DND-41 (cell line): Measurements from ENCODE around the gene CHMP4B.

Experiments used
- ATAC-seq: fragments of 200-7000 bp; cut with Tn5 transposase; 3 replicates; pipeline ENCODE4 v1.9.1; 2021; ENCODE audit warnings: low read depth; ENCODE audit not compliant: insufficient read depth
- DNase-seq: peaks from one replicate; pipeline ENCODE4 v3.0.0-alpha.2; 2020
- H2AFZ ChIP-seq: 2 replicates; pipeline ENCODE4 v1.6.0; 2012; ENCODE audit warnings: low read depth, low read length
- H3K27ac ChIP-seq: 2 replicates; pipeline ENCODE4 v1.5.1; 2012; ENCODE audit warnings: low read length, inconsistent platforms
- H3K27me3 ChIP-seq: fragments of 200-600 bp; sonication (generic); 2 replicates; pipeline ENCODE4 v1.6.0; 2012; ENCODE audit warnings: low read length, mild to moderate bottlenecking, inconsistent platforms; ENCODE audit not compliant: insufficient read depth, poor library complexity
- H3K36me3 ChIP-seq: 2 replicates; pipeline ENCODE4 v1.5.1; 2012; ENCODE audit warnings: low read length, inconsistent platforms; ENCODE audit not compliant: insufficient read depth
- H3K4me1 ChIP-seq: 2 replicates; pipeline ENCODE4 v1.5.1; 2012; ENCODE audit warnings: mild to moderate bottlenecking, low read length; ENCODE audit not compliant: insufficient read depth
- H3K4me2 ChIP-seq: 2 replicates; pipeline ENCODE4 v1.6.0; 2012; ENCODE audit warnings: mild to moderate bottlenecking, moderate library complexity, low read length, inconsistent platforms; ENCODE audit not compliant: insufficient read depth
- H3K4me3 ChIP-seq, 2 experiments: fragments of 200-600 bp in 1 of 2; shearing (Covaris generic) in 1 of 2; 2 replicates each; pipeline ENCODE4 v1.5.1; 2012 to 2016; ENCODE audit warnings: inconsistent platforms in 2 of 2, low read length in 2 of 2, mild to moderate bottlenecking in 2 of 2, low read depth in 1 of 2, moderate library complexity in 1 of 2
- H3K79me2 ChIP-seq: 2 replicates; pipeline ENCODE4 v1.6.0; 2012; ENCODE audit warnings: low read length, inconsistent platforms; ENCODE audit not compliant: insufficient read depth
- H3K9ac ChIP-seq: 2 replicates; pipeline ENCODE4 v1.6.0; 2012; ENCODE audit warnings: low read depth, mild to moderate bottlenecking, inconsistent platforms, low read length, moderate library complexity
- H3K9me3 ChIP-seq: 2 replicates; pipeline ENCODE4 v1.5.1; 2012; ENCODE audit warnings: low read length, moderate library complexity, mild to moderate bottlenecking, inconsistent platforms; ENCODE audit not compliant: insufficient read depth, severe bottlenecking
- H4K20me1 ChIP-seq: 2 replicates; pipeline ENCODE4 v1.6.0; 2012; ENCODE audit warnings: low read length; ENCODE audit not compliant: insufficient read depth
- EZH2 ChIP-seq: IDR thresholded peaks from 3 replicates; pipeline ENCODE4 v1.6.1; 2012; ENCODE audit warnings: borderline replicate concordance, low read depth, mild to moderate bottlenecking, moderate library complexity, low read length, inconsistent platforms; ENCODE audit not compliant: severe bottlenecking
- TF ChIP-seq, protein P1 (sequence below): IDR thresholded peaks from 2 replicates; pipeline ENCODE4 v1.5.1; 2012; ENCODE audit warnings: borderline replicate concordance, low read length, moderate library complexity, mild to moderate bottlenecking; ENCODE audit not compliant: poor library complexity, severe bottlenecking; ENCODE audit errors: extremely low read depth

The CHMP4B gene

DNA sequence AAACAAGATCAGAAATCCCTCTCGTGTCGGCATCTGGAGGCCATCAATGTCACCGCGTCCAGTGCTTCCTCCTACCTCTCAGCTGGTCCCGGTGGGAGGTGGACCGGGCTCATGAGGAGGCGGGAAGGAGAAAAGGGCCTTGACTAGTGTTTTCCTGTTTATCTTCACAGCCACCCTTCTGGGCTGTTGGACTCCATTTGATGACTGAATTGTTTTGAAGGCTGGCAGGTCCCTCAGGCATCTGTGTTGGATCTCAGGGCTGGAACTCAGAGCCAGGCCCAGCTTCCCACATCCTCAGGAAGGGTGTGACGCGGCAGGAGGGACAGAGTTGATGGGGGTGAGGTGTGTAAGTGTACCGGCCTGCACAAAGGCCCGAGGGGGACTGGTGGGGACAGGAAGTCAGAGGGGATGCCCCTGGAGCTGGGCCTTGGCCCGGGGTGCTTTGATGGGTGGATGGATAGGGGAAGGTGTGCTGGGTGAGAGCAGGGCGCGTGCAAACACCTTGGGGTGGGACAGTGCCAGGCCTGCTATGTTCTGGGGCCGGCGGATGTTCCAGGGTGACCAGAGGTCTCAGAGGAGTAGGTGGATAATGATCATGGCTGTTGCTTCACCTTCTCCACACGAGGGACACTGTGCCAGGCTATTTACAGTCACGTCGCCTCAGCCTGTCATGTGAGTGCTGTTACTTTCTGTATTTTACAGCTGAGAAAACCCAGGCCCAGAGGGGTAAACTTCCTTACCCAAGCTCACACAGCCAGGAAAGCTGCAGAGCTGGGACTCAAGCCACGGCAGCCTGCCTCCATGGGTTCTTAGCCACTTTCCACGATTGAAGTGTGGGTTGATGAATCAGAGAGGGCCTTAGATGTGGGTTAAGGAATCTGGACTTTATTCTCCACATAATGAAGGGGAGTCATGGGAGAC, 17.9 kb upstream of the CHMP4B start:
- no peak for ATAC-seq
- Histone ChIP-seq H3K79me2 (no peaks in the 10 kb centered on the region), H3K9me3 (no peaks in the 10 kb centered on the region), H4K20me1 (no peaks in the 10 kb centered on the region), H3K27me3 (no peaks in the 10 kb centered on the region), H3K4me2 (no peak overlapping the region), H3K27ac (no peak overlapping the region), H3K9ac (no peak overlapping the region), H2AFZ (no peak overlapping the region), H3K4me3 (no peak overlapping the region), H3K36me3 (no peaks in the 10 kb centered on the region), H3K4me1 (no peaks in the 10 kb centered on the region)
- no peak for DNase-seq
- TF ChIP-seq, protein P1, sequence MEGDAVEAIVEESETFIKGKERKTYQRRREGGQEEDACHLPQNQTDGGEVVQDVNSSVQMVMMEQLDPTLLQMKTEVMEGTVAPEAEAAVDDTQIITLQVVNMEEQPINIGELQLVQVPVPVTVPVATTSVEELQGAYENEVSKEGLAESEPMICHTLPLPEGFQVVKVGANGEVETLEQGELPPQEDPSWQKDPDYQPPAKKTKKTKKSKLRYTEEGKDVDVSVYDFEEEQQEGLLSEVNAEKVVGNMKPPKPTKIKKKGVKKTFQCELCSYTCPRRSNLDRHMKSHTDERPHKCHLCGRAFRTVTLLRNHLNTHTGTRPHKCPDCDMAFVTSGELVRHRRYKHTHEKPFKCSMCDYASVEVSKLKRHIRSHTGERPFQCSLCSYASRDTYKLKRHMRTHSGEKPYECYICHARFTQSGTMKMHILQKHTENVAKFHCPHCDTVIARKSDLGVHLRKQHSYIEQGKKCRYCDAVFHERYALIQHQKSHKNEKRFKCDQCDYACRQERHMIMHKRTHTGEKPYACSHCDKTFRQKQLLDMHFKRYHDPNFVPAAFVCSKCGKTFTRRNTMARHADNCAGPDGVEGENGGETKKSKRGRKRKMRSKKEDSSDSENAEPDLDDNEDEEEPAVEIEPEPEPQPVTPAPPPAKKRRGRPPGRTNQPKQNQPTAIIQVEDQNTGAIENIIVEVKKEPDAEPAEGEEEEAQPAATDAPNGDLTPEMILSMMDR = no peak
- no peak for TF ChIP-seq EZH2

DNA sequence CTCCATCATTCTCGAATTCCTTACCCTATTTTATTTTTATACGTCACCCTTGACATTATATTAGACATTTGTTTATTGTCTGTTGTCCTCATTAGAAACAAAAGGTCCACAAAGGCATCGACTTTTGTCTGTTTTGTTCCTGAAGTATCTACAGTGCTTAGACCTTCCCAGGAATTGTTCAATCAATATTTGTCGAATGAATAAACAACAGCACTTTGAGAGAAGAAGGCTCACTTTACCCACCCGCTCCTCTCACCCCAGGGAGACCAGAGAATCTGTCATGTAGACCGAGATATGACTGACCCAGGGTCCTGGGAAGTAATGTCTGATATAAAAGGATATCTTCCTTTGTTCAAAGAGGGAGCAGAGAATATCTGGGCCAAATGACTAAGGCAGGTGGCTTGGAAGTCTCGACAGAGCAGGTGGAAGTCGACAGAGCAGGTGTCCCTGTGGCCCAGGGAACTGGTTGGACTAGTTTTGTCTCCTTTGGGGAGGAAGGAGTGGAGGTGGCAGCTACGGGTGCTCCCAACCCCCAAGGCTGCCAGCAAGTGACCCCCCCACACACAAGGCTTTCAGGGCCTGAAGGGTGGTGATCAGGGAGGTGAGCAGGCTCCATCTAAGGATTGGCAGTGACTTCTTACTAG, 14.8 kb upstream of the CHMP4B start:
- Histone ChIP-seq H3K4me1 (no peaks in the 10 kb centered on the region), H3K9ac (no peak overlapping the region), H3K9me3 (no peaks in the 10 kb centered on the region), H3K36me3 (no peaks in the 10 kb centered on the region), H4K20me1 (no peaks in the 10 kb centered on the region), H3K4me3 (no peak overlapping the region), H3K27me3 (no peaks in the 10 kb centered on the region), H3K27ac (no peak overlapping the region), H3K79me2 (no peaks in the 10 kb centered on the region), H3K4me2 (no peak overlapping the region), H2AFZ (no peak overlapping the region)
- ATAC-seq = no peak
- TF ChIP-seq, protein P1 = no peak
- no peak for TF ChIP-seq EZH2
- DNase-seq = no peak

- Histone ChIP-seq H3K27me3 (no peaks in the 10 kb centered on the region), H3K4me2 (no peak overlapping the region), H3K9me3 (no peaks in the 10 kb centered on the region), H3K4me1 (no peaks in the 10 kb centered on the region), H3K9ac (no peak overlapping the region), H3K79me2 (no peaks in the 10 kb centered on the region), H3K27ac (no peak overlapping the region), H3K36me3 (no peaks in the 10 kb centered on the region), H4K20me1 (no peaks in the 10 kb centered on the region), H2AFZ (no peak overlapping the region), H3K4me3 (no peak overlapping the region)
- TF ChIP-seq EZH2 = no peak
- TF ChIP-seq, protein P1 = no peak
- ATAC-seq = no peak
- DNase-seq = no peak
Observed at GRCh38 chr20:33796907-33797544, 14.1 kb upstream of the CHMP4B start.
